ENCODE data around the gene C17orf78.
"Not testable (repeated sequence)": the region's sequence is repeated elsewhere in the genome, so short reads cannot be mapped to it uniquely, and the experiment has no call there.

C17orf78 gene

GRCh38 chr17:37441369-37442014, 65.7 kb downstream of the C17orf78 start:
- DNase-seq = not testable (repeated sequence)
